ENCODE data around the gene AKAP7.

- TF ChIP-seq EP300 (IDR thresholded peaks at IDR 0.05): no peak
- no peak for TF ChIP-seq CTCF (IDR thresholded peaks at IDR 0.05)
- TF ChIP-seq POLR2AphosphoS5 (IDR thresholded peaks at IDR 0.05): no peak
Measured at GRCh38 chr6:131208787-131209186, 73.5 kb downstream of the AKAP7 start.
